Activated naive CD4-positive, alpha-beta T cell treated with Interleukin-2 at 50 U/mL for 16 hours (primary cell): ENCODE data around the gene EFNA2.
"Not testable (repeated sequence)": the region's sequence is repeated elsewhere in the genome, so short reads cannot be mapped to it uniquely, and the experiment has no call there.

Source experiments
- DNase-seq: peaks from one replicate; pipeline ENCODE4 v3.0.0-alpha.2; 2020

The EFNA2 gene

GRCh38 chr19:1285737-1286360 is at the start of gene EFNA2:
EFNA2 (plus strand) TSS chr19:1285873; CDS start chr19:1286169, 296 bp downstream.
- no peak for DNase-seq

GRCh38 chr19:1236576-1236975 is 49.1 kb upstream of the EFNA2 start:
- no peak for DNase-seq

GRCh38 chr19:1237027-1237659 is 48.5 kb upstream of the EFNA2 start:
- no peak for DNase-seq

- DNase-seq, result peak; percentile 43
Measured at GRCh38 chr19:1237754-1238368, 47.8 kb upstream of the EFNA2 start, which contains the start of gene CBARP. CBARP (minus strand) TSS chr19:1238005; CDS start chr19:1236100, 1,905 bp downstream.

GRCh38 chr19:1238369-1239303 is 47.0 kb upstream of the EFNA2 start:
- no peak for DNase-seq

- no peak for DNase-seq
Measured at GRCh38 chr19:1239420-1239795, 46.3 kb upstream of the EFNA2 start.

- peak; percentile 93 for DNase-seq
Measured at GRCh38 chr19:1239796-1240737, 45.6 kb upstream of the EFNA2 start.

GRCh38 chr19:1240925-1241324 is 44.7 kb upstream of the EFNA2 start:
- DNase-seq, result no peak

GRCh38 chr19:1241417-1242095 is 44.1 kb upstream of the EFNA2 start, which contains the start of gene ATP5F1D:
ATP5F1D (plus strand) TSS chr19:1241751; CDS start chr19:1241851, 100 bp downstream.
- DNase-seq, result peak; percentile 94

- DNase-seq, result peak; percentile 86
Measured at GRCh38 chr19:1243768-1244692, 41.6 kb upstream of the EFNA2 start.

GRCh38 chr19:1244693-1245451 is 40.8 kb upstream of the EFNA2 start:
- no peak for DNase-seq

GRCh38 chr19:1245494-1246264 is 40.0 kb upstream of the EFNA2 start:
- no peak for DNase-seq

GRCh38 chr19:1246265-1247087 is 39.2 kb upstream of the EFNA2 start:
- not testable (repeated sequence) for DNase-seq

- DNase-seq, result no peak
Measured at GRCh38 chr19:1247748-1248138, 37.9 kb upstream of the EFNA2 start.

- DNase-seq, result peak; percentile 69
Measured at GRCh38 chr19:1248139-1248785, 37.4 kb upstream of the EFNA2 start, which contains the start of gene MIDN. MIDN (plus strand) TSS chr19:1248583; CDS start chr19:1250297, 1,714 bp downstream.

- peak; percentile 85 for DNase-seq
Measured at GRCh38 chr19:1248786-1249297, 36.8 kb upstream of the EFNA2 start.
